ENCODE measurements around the gene SMURF2. TPM values are rescaled to one million over a fixed set of nuclear protein-coding genes. Genes with fewer than 3 reads are reported as not detected.

SMURF2 gene
- total and polyA plus RNA-seq, 9 of the 15 experiments (the other 6 are each of a cell fraction or from before 2014, with no cell fraction given), result 3.8 to 22.0 (median 14.8) TPM

DNA sequence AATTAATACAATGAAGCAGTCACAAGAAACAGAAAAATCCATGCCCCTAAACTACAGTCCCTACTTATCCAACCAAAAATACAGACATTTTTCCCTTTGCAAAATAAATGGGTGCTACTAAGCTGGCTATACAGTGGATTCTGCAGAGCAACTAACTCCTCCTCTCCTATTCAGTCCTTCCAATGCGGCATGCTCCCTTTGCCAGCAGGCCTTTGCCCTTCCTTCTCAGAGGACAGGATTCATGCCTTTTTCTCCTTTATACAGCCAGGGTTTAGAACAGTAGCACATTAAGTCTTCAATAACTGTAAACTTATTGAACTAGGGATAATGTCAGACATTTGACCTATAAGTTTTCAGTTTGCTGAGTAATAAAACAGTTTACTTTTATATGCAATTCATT is 70.2 kb downstream of the SMURF2 start:
- TF ChIP-seq RBM39 (optimal IDR thresholded peaks at IDR 0.05; ENCODE audit: low read depth, low read length) (no peak), CCAR2 (IDR thresholded peaks at IDR 0.05; ENCODE audit: low read depth, low read length) (no peak), ZNF24 (IDR thresholded peaks at IDR 0.05) (no peak), ZNF717 (CRISPR knock-in tag; IDR thresholded peaks at IDR 0.05) (no peak), SMARCB1 (IDR thresholded peaks at IDR 0.05; ENCODE audit: insufficient read length, low read depth) (no peak), NFYB (IDR thresholded peaks at IDR 0.05; ENCODE audit: extremely low read depth, insufficient read length) (no peak)
- TF ChIP-seq, protein P1, sequence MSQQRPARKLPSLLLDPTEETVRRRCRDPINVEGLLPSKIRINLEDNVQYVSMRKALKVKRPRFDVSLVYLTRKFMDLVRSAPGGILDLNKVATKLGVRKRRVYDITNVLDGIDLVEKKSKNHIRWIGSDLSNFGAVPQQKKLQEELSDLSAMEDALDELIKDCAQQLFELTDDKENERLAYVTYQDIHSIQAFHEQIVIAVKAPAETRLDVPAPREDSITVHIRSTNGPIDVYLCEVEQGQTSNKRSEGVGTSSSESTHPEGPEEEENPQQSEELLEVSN (IDR thresholded peaks at IDR 0.05; ENCODE audit: borderline replicate concordance in 1 of 2, extremely low read depth in 1 of 2, insufficient read depth in 1 of 2, insufficient read length in 1 of 2, low read depth in 1 of 2, low read length in 1 of 2, poor library complexity in 1 of 2, severe bottlenecking in 1 of 2), result no peak
- TF ChIP-seq, protein P2, sequence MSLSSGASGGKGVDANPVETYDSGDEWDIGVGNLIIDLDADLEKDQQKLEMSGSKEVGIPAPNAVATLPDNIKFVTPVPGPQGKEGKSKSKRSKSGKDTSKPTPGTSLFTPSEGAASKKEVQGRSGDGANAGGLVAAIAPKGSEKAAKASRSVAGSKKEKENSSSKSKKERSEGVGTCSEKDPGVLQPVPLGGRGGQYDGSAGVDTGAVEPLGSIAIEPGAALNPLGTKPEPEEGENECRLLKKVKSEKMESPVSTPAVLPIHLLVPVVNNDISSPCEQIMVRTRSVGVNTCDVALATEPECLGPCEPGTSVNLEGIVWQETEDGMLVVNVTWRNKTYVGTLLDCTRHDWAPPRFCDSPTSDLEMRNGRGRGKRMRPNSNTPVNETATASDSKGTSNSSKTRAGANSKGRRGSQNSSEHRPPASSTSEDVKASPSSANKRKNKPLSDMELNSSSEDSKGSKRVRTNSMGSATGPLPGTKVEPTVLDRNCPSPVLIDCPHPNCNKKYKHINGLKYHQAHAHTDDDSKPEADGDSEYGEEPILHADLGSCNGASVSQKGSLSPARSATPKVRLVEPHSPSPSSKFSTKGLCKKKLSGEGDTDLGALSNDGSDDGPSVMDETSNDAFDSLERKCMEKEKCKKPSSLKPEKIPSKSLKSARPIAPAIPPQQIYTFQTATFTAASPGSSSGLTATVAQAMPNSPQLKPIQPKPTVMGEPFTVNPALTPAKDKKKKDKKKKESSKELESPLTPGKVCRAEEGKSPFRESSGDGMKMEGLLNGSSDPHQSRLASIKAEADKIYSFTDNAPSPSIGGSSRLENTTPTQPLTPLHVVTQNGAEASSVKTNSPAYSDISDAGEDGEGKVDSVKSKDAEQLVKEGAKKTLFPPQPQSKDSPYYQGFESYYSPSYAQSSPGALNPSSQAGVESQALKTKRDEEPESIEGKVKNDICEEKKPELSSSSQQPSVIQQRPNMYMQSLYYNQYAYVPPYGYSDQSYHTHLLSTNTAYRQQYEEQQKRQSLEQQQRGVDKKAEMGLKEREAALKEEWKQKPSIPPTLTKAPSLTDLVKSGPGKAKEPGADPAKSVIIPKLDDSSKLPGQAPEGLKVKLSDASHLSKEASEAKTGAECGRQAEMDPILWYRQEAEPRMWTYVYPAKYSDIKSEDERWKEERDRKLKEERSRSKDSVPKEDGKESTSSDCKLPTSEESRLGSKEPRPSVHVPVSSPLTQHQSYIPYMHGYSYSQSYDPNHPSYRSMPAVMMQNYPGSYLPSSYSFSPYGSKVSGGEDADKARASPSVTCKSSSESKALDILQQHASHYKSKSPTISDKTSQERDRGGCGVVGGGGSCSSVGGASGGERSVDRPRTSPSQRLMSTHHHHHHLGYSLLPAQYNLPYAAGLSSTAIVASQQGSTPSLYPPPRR (CRISPR knock-in tag; IDR thresholded peaks at IDR 0.05; ENCODE audit: borderline replicate concordance), result no peak

More for the DNA sequence above, 70.2 kb downstream of the SMURF2 start:
- Histone ChIP-seq H3K9me3 (replicated peaks; ENCODE audit: control insufficient read depth, insufficient read depth, low read depth, low read length) (no peaks in the 10 kb centered on the region), H3K79me2 (ENCODE audit: control insufficient read depth, insufficient read depth, low read length) (no peaks in the 10 kb centered on the region), H3K4me2 (ENCODE audit: insufficient read depth, low read length) (no peak overlapping the region), H3K27me3 (ENCODE audit: control insufficient read depth in 2 of 2, insufficient read depth in 2 of 2, low read length in 2 of 2) (no peaks in the 10 kb centered on the region), H3K4me1 (replicated peaks in 1 of 2; ENCODE audit: control insufficient read depth in 2 of 2, insufficient read depth in 2 of 2, low read length in 2 of 2) (no peaks in the 10 kb centered on the region), H2AFZ (ENCODE audit: low read depth, low read length) (no peak overlapping the region), H3K27ac (ENCODE audit: extremely low read depth, low read depth, low read length) (no peak overlapping the region), H3K4me3 (no peak overlapping the region), H3K9me1 (ENCODE audit: control insufficient read depth, insufficient read depth, low read length) (no peaks in the 10 kb centered on the region), H4K20me1 (replicated peaks; ENCODE audit: control insufficient read depth, insufficient read depth, low read length) (no peaks in the 10 kb centered on the region), H3K36me3 (ENCODE audit: control insufficient read depth, insufficient read depth, low read length) (peaks cover 17% of the 10 kb centered on the region; the same call in 1 of the 3 replicates), H3K9ac (ENCODE audit: insufficient read depth in 1 of 2, low read depth in 2 of 2, low read length in 2 of 2) (no peak overlapping the region)
- BruUV-seq (replicated peaks), result no TSS peak
- ChIA-PET CTCF (ENCODE audit: low intra/inter-chr PET ratio) (no interaction called here), POLR2A (no interaction called here)
- intact Hi-C loops (cut with micrococcal nuclease), result no loop called here
- 83% methylated on average over 1 of the region's 1 CpG for WGBS (ENCODE audit: insufficient coverage, low coverage, missing lambda C conversion rate)
- no peak for DNase-seq (ENCODE audit: extremely low read depth in 1 of 4, low spot score in 3 of 4)
- in situ Hi-C loops (cut with MboI), result no loop called here
- no peak for ATAC-seq
- no peak for FAIRE-seq

Data from K562 (cell line).